HL-60 (cell line): Measurements from ENCODE around the gene LRFN4.

Experiments used
- DNase-seq, 2 experiments: peaks; one replicate each; pipeline ENCODE4 v3.0.0-alpha.2; 2010 to 2020; ENCODE audit warnings: low read depth in 1 of 2, low spot score in 1 of 2
- H3K27ac ChIP-seq: fragments of 250-450 bp; sonication (Bioruptor Pico); replicated peaks from 2 replicates; pipeline ENCODE4 v1.5.1; 2020; ENCODE audit warnings: mild to moderate bottlenecking, moderate library complexity
- H3K27me3 ChIP-seq: fragments of 250-450 bp; sonication (Bioruptor Pico); 2 replicates; pipeline ENCODE4 v1.5.1; 2021; ENCODE audit warnings: mild to moderate bottlenecking, moderate library complexity; ENCODE audit not compliant: insufficient read depth, poor library complexity, severe bottlenecking
- H3K4me3 ChIP-seq: replicated peaks from 2 replicates; pipeline ENCODE4 v1.5.1; 2011; ENCODE audit warnings: mild to moderate bottlenecking, control low read depth, low read length; ENCODE audit not compliant: insufficient read depth
- CTCF ChIP-seq: IDR thresholded peaks from one replicate; pipeline ENCODE4 v1.5.1; 2011; ENCODE audit warnings: low read length, control low read depth, inconsistent platforms; ENCODE audit not compliant: insufficient read depth
- GABPA ChIP-seq: IDR thresholded peaks from 2 replicates; pipeline ENCODE4 v1.6.1; 2012; ENCODE audit warnings: low read depth
- POLR2AphosphoS5 ChIP-seq: IDR thresholded peaks from 2 replicates; pipeline ENCODE4 v1.6.1; 2012; ENCODE audit warnings: low read depth
- REST ChIP-seq: IDR thresholded peaks from 2 replicates; pipeline ENCODE4 v1.6.1; 2012; ENCODE audit warnings: low read depth; ENCODE audit not compliant: insufficient replicate concordance
- SPI1 ChIP-seq: IDR thresholded peaks from 2 replicates; pipeline ENCODE4 v1.6.1; 2012; ENCODE audit warnings: low read depth, mild to moderate bottlenecking, borderline replicate concordance

The LRFN4 gene

GRCh38 chr11:66889960-66890359 lies 33.1 kb downstream of the LRFN4 start:
- Histone ChIP-seq H3K27me3 (peaks cover 2% of the 10 kb centered on the region), H3K4me3 (no peak overlapping the region), H3K27ac (no peak overlapping the region)
- TF ChIP-seq REST = no peak
- TF ChIP-seq GABPA = no peak
- no peak for TF ChIP-seq SPI1
- TF ChIP-seq POLR2AphosphoS5 = no peak
- no peak for TF ChIP-seq CTCF
- DNase-seq = no peak

DNA sequence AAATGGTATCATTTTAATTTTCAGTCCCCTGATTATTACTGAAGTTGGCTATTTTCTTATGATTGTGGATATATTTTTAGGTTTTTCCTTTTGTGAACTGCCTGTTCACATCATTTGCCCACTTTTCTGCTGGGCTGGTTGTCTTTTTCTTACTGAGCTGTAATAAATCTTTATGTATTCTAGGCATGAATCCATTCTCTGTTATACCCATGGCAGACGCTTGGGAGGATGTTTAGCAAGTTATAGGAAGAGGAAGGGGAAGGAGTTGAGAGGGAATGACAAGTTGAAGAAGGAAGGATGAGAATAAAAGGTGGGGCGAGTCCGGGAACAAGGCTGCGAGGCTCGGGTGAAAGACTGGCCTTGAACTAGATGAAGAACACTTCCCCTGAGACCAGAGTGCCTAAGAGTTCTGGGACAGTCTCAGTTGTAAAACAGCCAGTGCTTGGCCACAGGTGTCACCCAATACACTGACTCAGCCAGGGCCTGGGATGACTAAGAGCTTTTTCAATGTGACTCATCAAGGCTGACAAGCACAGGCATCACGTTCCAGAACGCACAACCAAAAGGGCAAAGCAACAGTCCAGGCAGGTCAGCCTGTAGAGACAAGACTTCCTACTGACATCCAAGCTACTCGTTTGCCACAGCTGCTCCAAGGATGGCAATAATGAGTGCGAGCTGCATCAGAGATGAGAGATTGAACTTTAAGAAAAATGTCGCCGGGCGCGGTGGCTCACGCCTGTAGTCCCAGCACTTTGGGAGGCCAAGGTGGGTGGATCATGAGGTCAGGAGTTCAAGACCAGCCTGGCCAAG lies 35.2 kb downstream of the LRFN4 start:
- TF ChIP-seq POLR2AphosphoS5 (no peak), CTCF (no peak), GABPA (no peak), REST (no peak), SPI1 (no peak)
- Histone ChIP-seq H3K27me3 (peaks cover 5% of the 10 kb centered on the region), H3K4me3 (no peak overlapping the region), H3K27ac (no peak overlapping the region)
- DNase-seq = peak; percentile 28 to 47

DNA sequence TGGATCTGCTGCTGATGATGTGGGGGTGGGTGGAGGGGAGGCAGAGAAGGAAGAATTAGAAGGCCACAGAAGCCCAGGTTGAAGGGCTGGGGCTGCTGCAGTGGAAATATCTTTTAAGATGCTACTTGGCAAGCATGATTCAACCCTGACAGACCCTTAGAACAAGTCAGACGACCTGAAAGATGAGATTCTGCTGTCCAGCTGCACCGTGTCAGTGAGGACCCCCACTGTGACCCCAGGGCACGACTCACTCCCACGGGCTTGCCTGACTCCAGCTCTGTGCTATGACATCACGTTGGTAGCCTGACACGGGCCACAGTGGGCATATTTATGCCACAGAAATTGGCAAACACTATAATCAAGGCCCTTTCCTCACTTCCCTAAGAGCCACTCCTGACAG lies 36.0 kb downstream of the LRFN4 start:
- peaks cover 5% of the 10 kb centered on the region for H3K27me3 ChIP-seq
- H3K27ac ChIP-seq = no peak overlapping the region
- no peak for TF ChIP-seq REST
- TF ChIP-seq GABPA = no peak
- TF ChIP-seq POLR2AphosphoS5 = no peak
- TF ChIP-seq CTCF = no peak
- TF ChIP-seq SPI1 = no peak
- no peak overlapping the region for H3K4me3 ChIP-seq
- DNase-seq = no peak
